ENCODE measurements around the gene RALB. TPM values are rescaled to one million over a fixed set of nuclear protein-coding genes. Genes with fewer than 3 reads are reported as not detected.

Gene RALB
- total RNA-seq, 1 donor from 2014 or later: 25.4 TPM

GRCh38 chr2:120243211-120243610 lies 9.4 kb upstream of the RALB start:
- Mint-ChIP-seq H3K27me3 (ENCODE audit: unreplicated experiment) (peaks cover 9% of the 10 kb centered on the region), H3K4me1 (ENCODE audit: unreplicated experiment) (peaks cover 21% of the 10 kb centered on the region)
- no peak for DNase-seq (ENCODE audit: extremely low spot score, unreplicated experiment)

GRCh38 chr2:120243875-120244553 lies 8.6 kb upstream of the RALB start:
- Mint-ChIP-seq H3K9me3 (ENCODE audit: unreplicated experiment) (no peaks in the 10 kb centered on the region), H3K36me3 (ENCODE audit: unreplicated experiment) (no peaks in the 10 kb centered on the region), H3K27me3 (ENCODE audit: unreplicated experiment) (peaks cover 12% of the 10 kb centered on the region), H3K27ac (ENCODE audit: unreplicated experiment) (no peak overlapping the region), H3K4me1 (ENCODE audit: unreplicated experiment) (peaks cover 13% of the 10 kb centered on the region), H3K4me3 (ENCODE audit: unreplicated experiment) (no peak overlapping the region)
- no peak for DNase-seq (ENCODE audit: extremely low spot score, unreplicated experiment)
- no peak for TF ChIP-seq CTCF (IDR thresholded peaks at IDR 0.05)

More at GRCh38 chr2:120243211-120243610, 9.4 kb upstream of the RALB start:
- no peak overlapping the region for H3K4me3 Mint-ChIP-seq (ENCODE audit: unreplicated experiment)
- H3K27ac Mint-ChIP-seq (ENCODE audit: unreplicated experiment): no peak overlapping the region
- H3K9me3 Mint-ChIP-seq (ENCODE audit: unreplicated experiment): no peaks in the 10 kb centered on the region
- TF ChIP-seq CTCF (IDR thresholded peaks at IDR 0.05): no peak
- no peaks in the 10 kb centered on the region for H3K36me3 Mint-ChIP-seq (ENCODE audit: unreplicated experiment)

- TF ChIP-seq CTCF (IDR thresholded peaks at IDR 0.05): no peak
- peaks cover 4% of the 10 kb centered on the region for H3K4me1 Mint-ChIP-seq (ENCODE audit: unreplicated experiment)
Measured at GRCh38 chr2:120244656-120245519, 7.8 kb upstream of the RALB start.

GRCh38 chr2:120245520-120246332 lies 6.9 kb upstream of the RALB start:
- Mint-ChIP-seq H3K4me3 (ENCODE audit: unreplicated experiment) (no peak overlapping the region), H3K9me3 (ENCODE audit: unreplicated experiment) (no peaks in the 10 kb centered on the region), H3K27me3 (ENCODE audit: unreplicated experiment) (peaks cover 24% of the 10 kb centered on the region), H3K27ac (ENCODE audit: unreplicated experiment) (no peak overlapping the region), H3K4me1 (ENCODE audit: unreplicated experiment) (peaks cover 4% of the 10 kb centered on the region), H3K36me3 (ENCODE audit: unreplicated experiment) (no peaks in the 10 kb centered on the region)
- no peak for DNase-seq (ENCODE audit: extremely low spot score, unreplicated experiment)
- TF ChIP-seq CTCF (IDR thresholded peaks at IDR 0.05): no peak

More at GRCh38 chr2:120244656-120245519, 7.8 kb upstream of the RALB start:
- Mint-ChIP-seq H3K27me3 (ENCODE audit: unreplicated experiment) (peaks cover 17% of the 10 kb centered on the region), H3K4me3 (ENCODE audit: unreplicated experiment) (no peak overlapping the region), H3K36me3 (ENCODE audit: unreplicated experiment) (no peaks in the 10 kb centered on the region), H3K9me3 (ENCODE audit: unreplicated experiment) (no peaks in the 10 kb centered on the region), H3K27ac (ENCODE audit: unreplicated experiment) (no peak overlapping the region)
- no peak for DNase-seq (ENCODE audit: extremely low spot score, unreplicated experiment)
